GM19025 (cell line): ENCODE results near the gene DBP.

Experiments
- ATAC-seq: cut with Tn5 transposase; IDR thresholded peaks from one replicate; pipeline ENCODE4 v1.9.1; 2021; ENCODE audit warnings: mild to moderate bottlenecking, low read depth, moderate library complexity; ENCODE audit not compliant: unreplicated experiment

DBP gene

GRCh38 chr19:48588670-48589401 is 48.3 kb downstream of the DBP start:
- no peak for ATAC-seq

GRCh38 chr19:48587387-48587786 is 49.8 kb downstream of the DBP start:
- ATAC-seq = no peak

GRCh38 chr19:48582168-48582567 is 55.0 kb downstream of the DBP start:
- no peak for ATAC-seq
